Measurements from ENCODE around the gene CD164.

The CD164 gene

DNA sequence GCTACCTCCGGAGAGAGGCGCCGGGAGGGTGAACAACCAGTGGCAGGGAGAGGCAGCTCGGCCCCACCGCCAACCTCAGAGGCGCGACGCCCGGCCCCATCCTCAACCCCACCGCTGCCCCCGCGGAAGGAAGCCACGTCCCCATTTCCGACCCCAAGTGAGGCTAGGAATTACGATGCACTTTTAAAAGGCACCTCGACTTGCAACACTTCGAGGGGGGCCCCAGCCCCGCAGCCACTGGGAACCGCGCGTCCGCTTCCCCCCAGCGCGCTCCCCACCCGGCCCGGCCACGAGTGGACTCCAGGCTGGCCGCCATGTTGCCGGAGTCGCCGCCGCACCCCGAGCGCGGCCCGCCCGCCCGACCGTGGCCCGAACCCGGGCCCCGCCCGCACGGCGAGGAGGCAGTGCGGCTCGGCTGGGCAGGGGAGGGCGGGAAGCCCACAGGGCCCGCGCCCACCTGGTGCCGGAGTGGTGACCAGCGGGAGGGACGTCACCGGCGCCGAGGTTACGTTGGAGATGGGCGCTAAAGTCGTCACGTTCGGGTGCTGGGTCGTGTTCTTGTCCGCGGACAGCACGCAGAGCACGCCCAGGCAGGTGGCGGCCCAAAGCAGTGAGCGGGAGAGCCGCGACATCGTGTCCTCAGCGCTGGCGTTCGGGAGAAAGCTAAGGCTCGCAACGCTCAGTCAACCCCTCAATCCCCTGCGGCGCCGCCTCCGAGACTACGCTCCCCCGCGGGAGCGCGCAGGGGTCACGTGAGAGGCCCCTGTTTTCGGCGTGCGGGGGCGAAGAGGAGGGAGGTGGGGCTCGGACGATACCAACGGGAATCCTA is at the start of gene CD164:
TSS of gene CD164 (minus strand) at position 721 of the 829 bp plus-strand sequence. CDS start at position 632, 89 bp downstream.
- in situ Hi-C loops (cut with MboI; ENCODE audit: low sequenced_read_pairs): loop anchor here (10.0 kb wide), 1 partner anchor 197 kb away; no protein-coding TSS in a partner anchor

DNA sequence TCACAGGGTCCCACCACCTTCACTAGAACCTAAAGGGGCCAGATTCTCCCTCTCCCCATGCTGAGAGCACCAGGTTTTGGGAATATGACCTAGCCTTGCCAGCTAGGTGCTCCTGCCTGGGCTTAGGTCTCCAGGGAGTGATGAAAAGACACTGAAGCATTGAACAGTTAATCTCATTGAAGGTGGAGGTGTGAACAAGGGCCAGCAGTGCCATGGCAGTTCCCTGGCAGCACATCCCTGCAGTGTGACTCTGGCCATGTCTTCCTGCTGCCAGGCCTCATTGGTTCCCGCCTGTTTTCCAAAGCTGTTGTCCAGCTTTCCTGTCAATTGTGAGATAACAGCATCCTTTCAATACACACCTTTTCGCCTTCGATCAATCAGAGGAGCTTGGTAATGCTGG is 47.2 kb upstream of the CD164 start:
- in situ Hi-C loops (cut with MboI; ENCODE audit: low sequenced_read_pairs): no loop called here

DNA sequence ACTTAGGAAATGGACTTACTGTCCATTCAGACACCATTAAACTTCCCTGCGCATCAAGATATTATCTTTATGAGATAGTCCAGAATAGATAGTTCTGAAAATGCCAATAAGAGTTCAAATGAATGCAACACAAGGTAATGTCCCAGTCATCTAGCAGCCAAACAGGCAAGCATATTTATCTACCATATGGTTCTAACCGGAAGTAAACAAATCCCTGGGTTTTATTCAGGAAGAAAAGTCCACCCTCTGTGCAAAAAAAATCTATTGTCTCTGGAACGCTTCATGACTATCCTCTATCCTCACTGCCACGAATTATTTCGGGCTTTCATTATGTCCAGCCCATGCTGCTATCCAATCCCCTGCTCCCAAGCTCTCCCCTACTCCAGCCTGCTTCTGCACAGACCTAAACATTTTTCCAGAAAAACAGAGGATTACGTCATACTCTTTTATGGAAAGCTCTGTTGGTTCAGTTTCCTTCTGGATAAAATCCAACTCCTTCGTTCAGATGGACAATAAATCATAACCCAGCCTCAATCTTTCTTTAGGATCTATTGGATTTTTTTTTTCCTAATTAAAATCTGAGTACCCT is 46.7 kb upstream of the CD164 start:
- in situ Hi-C loops (cut with MboI; ENCODE audit: low sequenced_read_pairs): no loop called here

DNA sequence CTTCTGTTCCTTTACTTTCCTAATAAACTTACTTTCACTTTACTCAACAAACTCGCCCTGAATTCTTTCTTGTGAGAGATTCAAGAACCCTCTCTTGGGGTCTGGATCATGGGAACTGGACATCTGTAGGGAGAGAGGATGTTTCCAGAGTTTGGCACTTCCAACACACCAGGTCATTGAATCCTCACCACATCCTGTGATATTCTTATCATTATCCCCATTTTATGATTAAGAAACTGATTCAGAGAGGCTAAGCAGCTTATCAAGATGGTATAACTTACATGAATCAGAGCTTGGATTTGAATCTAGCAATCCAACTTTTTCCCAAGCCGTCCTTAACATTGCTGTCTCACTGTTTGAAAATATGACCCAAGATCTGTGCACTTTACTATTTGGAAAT is 42.7 kb upstream of the CD164 start:
- in situ Hi-C loops (cut with MboI; ENCODE audit: low sequenced_read_pairs): no loop called here

DNA sequence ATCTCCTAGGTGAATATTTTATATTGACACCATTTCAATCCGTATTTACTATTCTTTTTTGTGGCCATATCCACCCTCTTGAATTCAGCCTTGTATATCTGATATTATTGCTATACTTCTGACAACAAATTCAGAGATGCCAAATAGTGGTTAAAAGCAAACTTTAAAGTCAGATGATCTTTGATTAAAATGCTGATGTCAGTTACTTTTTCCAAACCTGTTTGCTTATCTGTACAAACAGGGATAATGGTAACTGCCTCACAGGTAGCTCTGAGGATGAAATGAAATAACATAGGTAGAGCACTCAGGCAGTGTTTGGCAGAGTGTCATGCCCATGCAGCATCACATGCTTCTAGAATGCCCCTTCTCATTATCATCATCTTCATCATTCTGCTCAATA is 38.9 kb upstream of the CD164 start:
- in situ Hi-C loops (cut with MboI; ENCODE audit: low sequenced_read_pairs): no loop called here

DNA sequence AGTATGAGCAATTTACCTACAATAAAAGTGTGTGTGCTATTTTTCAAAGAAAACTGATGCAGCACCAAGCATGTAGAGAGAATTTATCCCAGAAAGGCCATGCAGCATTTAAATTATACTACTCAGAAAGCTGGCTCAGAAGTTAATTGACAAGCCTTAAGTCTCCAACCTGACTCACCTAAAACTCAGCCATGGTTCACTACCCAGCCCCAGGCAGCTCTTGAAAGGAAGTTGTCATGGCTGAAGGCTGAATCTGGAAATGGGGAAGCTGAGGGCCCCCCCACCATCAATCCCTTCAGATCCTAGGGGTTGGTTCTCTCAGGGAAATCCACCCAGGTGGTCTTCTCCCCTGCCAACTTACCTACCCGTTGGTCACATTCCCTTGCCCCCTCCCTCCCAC is 38.5 kb upstream of the CD164 start:
- in situ Hi-C loops (cut with MboI; ENCODE audit: low sequenced_read_pairs): no loop called here

DNA sequence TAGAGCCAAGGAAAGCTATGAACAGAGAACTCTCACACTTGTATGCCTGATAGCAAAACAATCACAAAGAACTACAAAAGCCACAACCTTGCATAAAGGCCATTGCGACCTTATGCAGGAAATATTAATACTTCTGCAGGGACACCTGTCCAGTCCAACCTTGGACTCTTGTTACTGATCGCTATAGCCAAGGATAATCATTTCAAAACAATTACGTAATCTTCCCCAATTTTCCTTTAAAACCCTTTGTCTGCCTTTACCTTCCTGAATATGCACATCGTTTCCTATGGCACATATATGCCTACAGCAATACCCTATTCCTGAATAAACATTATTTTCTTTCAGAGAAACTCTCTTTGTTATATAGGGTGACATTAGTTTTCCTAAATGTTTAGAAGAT is 35.4 kb upstream of the CD164 start:
- in situ Hi-C loops (cut with MboI; ENCODE audit: low sequenced_read_pairs): no loop called here

DNA sequence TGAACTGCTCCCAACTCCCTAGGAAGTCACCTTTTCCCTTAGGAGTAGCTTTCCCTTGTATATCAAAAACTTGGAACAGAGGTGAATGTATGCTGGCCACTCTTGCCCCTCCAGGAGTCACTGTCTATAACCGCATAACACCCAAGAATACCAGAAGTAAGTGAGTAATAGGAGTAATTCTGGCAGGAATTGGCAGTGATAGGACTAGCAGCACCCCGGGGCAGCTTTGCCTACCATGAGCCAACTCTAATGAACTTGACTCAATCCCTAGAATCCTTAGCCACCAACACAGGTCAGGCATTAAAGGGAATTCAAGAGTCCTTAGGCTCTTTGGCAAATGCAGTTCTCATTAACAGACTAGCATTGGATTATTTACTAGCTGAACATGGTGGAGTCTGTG is 28.8 kb upstream of the CD164 start:
- in situ Hi-C loops (cut with MboI; ENCODE audit: low sequenced_read_pairs): no loop called here

DNA sequence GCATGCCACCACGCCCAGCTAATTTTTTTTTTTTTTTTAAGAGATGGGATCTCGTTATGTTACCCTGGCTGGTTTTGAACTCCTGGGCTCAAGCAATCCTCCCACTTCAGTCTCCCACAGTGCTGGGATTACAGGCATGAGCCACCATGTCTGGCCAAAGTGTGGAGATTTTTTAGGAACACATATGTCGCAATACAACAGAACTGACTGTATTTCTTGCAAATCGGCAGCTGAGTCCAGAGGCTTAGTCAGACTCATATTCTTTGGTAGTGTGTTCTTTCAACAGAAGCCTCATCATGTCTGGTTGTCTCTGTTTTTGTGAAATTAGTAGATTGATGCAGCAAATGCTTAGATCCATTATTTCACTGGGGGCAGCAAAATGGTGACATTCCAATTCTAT is 23.9 kb upstream of the CD164 start:
- in situ Hi-C loops (cut with MboI; ENCODE audit: low sequenced_read_pairs): no loop called here

DNA sequence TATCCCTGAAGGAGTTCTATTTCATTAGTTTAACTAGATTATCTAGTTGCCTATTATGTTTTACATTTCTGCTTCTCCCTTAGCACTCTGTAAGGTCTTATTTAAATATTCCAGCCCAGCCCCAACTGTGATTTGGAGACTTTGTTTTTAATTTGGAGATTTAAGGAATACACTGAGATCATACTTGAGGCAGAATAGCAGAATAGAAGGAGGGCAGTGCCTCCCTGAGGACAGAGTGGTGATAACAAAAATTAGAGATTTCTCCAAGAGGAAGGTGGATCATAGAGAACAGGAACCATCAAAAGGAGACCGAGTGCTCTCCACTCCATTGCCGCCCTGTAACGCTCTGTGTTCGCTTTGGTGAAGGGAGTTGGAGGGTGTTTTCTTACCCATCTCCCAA is 14.8 kb upstream of the CD164 start:
- in situ Hi-C loops (cut with MboI; ENCODE audit: low sequenced_read_pairs): no loop called here

DNA sequence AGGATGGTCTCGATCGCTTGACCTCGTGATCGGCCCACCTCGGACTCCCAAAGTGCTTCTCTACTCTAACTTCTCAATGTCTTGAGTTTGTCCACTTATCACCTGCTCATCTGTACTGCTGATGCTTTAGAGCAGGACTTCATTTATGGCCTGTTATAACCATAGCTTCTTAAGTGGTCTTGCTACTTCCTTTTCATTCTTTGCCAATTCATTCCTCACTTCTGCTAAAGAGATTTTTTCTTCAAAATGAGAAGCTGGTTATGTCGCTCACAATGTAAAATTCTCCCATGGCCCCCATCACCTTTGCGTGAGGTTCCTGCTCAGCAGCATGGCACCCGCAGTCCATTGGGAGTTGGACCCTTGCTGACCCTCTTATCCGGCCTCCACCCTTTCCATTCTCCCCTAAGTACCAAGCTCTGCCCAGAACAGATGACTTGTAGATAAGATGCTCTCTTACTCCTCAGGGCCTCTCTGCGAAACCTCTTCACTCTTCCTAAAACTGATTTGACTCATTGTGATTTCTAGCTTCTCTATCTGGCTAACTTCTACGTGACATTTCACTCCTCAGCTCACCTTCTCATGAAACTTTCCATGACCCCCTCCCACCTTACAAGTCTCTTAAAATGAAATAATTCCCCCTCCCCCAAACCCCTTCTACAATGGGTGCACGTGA is 13.9 kb upstream of the CD164 start:
- in situ Hi-C loops (cut with MboI; ENCODE audit: low sequenced_read_pairs): no loop called here

DNA sequence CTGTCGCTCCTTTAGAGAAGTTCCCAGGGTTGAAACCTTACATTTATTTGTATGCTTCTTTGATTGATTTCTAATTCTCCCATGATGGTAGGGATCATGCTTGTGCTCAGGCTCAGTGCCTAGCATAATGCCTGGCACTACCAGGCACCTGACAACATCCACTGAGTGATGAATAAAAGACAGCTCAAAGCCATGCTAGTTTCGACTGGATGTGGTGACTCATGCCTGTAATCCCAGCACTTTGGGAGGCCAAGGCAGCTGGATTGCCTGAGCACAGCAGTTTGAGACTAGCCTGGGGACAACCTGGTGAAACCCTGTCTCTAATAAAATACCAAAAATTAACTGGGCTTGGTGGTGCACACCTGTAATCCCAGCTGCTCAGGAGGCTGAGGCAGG is 11.6 kb upstream of the CD164 start:
- in situ Hi-C loops (cut with MboI; ENCODE audit: low sequenced_read_pairs): no loop called here

DNA sequence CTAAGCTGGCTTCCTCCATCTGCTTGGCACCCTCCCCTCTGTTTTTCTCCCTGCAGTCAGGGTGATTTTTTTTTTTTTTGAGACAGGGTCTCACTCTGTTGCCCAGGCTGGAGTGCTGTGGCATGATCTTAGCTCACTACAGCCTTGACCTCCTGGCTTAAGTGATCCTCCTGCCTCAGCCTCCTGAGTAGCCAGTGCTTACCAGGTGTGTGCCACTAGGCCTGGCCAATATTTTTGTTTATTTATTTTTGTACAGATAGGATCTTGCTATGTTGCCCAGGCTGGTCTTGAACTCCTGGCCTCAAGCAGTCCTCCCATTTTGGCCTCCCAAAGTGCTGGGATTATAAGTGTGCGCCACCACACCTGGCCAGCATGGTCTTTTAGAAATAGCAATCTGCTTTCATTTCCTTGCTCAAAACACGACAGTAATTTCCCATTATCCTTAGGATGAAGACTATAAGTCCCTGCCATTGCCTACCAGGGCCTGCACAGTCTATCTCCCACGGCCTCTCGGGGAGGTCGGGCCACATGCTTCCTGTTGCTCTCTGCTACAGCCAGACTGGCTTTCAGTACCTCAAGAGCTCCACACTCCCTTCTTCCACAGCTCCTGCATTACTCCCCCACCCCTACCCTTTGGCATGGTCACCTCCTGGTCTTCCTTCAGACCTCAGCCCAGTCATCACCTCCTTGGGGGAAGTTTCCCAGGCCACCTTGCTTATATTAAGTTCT is 11.1 kb upstream of the CD164 start:
- in situ Hi-C loops (cut with MboI; ENCODE audit: low sequenced_read_pairs): no loop called here

DNA sequence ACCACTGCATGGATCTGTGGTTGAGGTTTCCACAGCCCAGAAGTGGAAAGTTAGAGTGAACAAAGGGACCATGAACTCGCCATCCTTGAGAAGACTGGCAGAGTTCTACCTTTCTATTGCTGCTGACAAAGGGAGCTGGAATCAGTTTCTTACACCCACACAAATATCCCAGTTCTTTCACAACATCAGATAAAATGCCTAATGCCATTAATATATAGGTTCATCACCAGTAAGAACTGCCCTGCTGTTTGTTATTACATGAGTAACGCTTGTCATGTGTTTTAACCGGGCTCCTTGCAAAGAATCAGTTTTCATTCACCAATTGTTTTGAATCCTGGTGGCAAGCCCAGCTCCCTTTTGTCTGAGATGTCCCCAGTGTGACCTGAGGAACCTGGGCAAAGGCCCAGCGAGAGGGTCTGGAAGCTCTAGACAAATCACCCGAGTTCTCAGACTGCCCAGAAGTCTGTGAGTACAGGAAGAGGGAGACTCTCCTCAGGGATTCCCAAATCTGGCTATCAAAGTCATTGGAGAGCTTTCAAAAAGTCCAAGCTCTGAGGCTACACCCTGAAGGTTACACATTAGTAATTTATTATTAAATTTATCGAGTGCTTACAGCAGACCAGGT is 7.5 kb upstream of the CD164 start:
- in situ Hi-C loops (cut with MboI; ENCODE audit: low sequenced_read_pairs): loop anchor here (10.0 kb wide), 1 partner anchor 205 kb away; no protein-coding TSS in a partner anchor

DNA sequence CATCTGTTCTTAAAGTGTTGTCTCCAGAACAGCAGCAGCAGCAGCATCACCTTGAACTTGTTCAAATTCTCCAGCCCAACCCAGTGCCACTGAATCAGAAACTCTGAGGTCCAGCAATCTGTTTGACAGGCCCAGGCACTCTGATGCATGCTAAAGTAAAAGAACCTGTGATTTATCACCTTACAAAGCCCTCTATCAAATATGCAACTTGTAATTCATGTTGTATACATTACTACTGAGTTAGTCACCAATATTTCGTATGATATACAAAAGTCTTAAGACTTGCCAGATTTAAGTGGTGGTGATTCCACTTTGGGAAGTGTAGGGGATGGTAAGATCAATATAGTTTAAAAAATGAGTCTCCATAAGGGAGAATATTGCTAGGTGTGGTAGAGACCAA is 6.0 kb upstream of the CD164 start:
- in situ Hi-C loops (cut with MboI; ENCODE audit: low sequenced_read_pairs): loop anchor here (10.0 kb wide), 1 partner anchor 203 kb away; no protein-coding TSS in a partner anchor

DNA sequence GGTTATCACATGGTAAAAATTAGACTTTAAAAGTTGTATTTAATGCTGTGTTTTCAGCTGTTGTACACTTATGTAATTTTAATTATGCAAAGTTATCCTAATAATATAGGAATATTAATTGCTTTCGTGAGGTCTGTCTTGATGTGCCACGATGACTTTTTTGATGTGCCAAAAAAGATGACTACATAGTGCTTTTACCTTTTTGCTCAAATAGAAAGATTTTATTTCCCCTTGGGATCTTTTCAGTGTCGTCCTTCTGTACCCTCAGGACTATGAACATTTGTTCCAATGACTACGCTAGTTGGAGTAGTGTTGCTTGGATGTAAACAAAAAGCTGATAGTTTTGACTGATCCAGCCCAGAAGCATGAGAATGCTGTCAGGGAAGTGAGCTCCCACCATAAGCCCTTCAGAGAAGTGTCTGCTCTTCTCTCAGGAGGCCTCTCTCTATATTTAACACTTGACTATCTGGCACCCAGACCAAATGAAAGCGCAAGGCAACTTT is 1.2 kb upstream of the CD164 start:
- in situ Hi-C loops (cut with MboI; ENCODE audit: low sequenced_read_pairs): loop anchor here (10.0 kb wide), 1 partner anchor 199 kb away; no protein-coding TSS in a partner anchor

DNA sequence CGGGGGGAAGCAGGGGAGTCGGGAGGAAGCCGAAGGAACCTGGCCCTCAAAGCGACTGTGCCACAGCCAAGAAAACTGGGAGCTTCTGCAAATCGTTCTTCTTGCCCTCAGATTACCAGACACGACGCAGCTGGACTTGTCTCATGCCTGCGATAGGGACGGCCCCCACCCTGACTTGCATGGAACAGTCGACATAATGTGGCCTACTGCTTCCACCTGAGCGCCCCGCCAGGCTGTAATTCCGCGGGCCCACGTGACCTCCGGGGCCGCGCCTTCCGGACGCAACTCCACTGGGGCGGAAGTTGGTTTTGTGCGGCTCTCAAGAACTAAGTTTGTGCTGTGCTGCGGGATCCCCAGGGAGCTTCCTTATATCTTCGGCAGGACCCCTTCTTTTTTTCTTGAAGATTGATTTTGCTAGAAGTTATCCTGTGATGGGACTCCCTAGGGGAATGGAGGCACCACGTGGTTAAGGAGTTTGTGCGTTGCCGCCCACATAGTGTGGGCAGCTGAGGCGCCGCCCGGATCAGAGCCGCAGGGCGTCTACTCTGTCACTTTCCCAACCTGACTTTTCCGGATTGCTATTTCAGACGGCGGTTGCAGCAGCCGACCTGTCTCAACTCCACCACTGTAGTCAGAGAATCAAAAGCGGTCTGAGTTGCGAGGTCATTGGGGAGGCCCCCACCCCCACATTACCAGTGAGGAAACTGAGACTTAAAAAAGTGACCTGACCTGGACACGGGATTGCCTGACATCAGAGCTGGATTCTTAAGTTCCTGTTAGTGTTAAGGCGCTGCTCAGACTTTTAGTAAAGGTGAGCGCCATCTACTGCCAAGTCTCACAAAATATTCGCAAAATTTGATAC is 540 bp upstream of the CD164 start:
- in situ Hi-C loops (cut with MboI; ENCODE audit: low sequenced_read_pairs): loop anchor here (10.0 kb wide), 1 partner anchor 198 kb away; no protein-coding TSS in a partner anchor

DNA sequence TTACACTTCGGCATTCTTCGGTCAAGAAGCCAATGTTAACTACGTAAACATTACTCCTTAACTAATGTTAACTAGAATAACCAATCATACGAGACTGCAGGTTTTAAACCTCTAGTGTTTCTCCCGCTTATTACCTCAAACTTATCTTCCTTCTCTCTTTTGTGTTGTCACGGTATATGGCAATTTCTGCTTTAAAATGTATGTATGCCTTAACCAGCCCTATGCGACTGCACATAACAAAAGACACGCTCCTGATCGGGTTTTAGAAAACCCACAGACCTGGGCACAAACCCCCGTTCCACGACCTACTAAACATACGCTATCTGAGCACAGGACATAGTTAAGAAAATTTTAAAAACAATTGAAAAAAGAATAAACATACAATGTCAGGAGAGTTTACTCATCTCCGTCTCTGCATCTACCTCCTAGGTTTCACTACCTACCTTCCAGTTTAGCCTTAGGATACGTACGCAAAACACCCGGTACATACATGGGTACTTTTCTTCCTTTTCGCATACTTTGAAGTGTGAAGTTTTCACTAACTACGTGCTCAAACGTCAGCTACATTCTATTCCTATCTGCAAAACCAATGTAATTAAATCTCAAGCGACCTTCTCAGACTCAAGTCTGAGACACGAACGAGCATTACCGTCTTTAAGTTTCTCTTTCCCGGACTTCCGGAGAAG is 1.1 kb downstream of the CD164 start:
- in situ Hi-C loops (cut with MboI; ENCODE audit: low sequenced_read_pairs): loop anchor here (10.0 kb wide), 1 partner anchor 196 kb away; no protein-coding TSS in a partner anchor

DNA sequence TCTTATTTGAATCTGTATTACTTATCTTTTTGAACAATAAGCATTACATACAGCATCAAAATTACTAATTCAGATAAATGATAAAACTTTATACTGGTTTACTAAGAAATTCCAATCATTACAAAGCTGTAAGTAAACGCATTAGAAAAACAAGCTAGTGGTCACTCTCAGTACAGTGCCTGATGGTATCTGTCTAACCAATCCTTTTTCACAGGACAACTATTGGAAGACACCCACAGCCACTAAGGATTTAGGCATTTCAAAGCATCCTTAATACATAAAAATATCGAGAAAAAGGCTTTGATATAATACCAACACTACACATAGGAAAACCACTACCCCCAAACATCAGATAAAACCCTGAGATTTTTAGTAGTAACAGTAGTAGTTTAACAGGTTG is 2.6 kb downstream of the CD164 start:
- in situ Hi-C loops (cut with MboI; ENCODE audit: low sequenced_read_pairs): loop anchor here (10.0 kb wide), 1 partner anchor 195 kb away; no protein-coding TSS in a partner anchor

Data from HL-60/S4 (cell line).